MM.1S (cell line): Measurements from ENCODE around the gene ESF1.

ENCODE experiments used
- CTCF ChIP-seq: fragments of 300-600 bp; sonication (generic); IDR thresholded peaks from 2 replicates; pipeline ENCODE4 v1.5.1; 2016; ENCODE audit warnings: antibody characterized with exemption, low read length, mixed read lengths
- EZH2 ChIP-seq: fragments of 300-600 bp; sonication (generic); optimal IDR thresholded peaks from 2 replicates; pipeline ENCODE3; 2017; ENCODE audit warnings: low read depth, mild to moderate bottlenecking, antibody characterized with exemption, low read length, mixed read lengths

- TF ChIP-seq EZH2 (no peak), CTCF (no peak)
These were observed 91.7 kb downstream of the ESF1 start for GRCh38 chr20:13692802-13693736.
